DMS79 (cell line): ENCODE results near the gene PPP2R5C.
"Not testable (repeated sequence)": the region's sequence is repeated elsewhere in the genome, so short reads cannot be mapped to it uniquely, and the experiment has no call there.

Source experiments
- DNase-seq: peaks from one replicate; lab custom pipeline; 2025; lab: John Stamatoyannopoulos, UW

PPP2R5C gene

DNA sequence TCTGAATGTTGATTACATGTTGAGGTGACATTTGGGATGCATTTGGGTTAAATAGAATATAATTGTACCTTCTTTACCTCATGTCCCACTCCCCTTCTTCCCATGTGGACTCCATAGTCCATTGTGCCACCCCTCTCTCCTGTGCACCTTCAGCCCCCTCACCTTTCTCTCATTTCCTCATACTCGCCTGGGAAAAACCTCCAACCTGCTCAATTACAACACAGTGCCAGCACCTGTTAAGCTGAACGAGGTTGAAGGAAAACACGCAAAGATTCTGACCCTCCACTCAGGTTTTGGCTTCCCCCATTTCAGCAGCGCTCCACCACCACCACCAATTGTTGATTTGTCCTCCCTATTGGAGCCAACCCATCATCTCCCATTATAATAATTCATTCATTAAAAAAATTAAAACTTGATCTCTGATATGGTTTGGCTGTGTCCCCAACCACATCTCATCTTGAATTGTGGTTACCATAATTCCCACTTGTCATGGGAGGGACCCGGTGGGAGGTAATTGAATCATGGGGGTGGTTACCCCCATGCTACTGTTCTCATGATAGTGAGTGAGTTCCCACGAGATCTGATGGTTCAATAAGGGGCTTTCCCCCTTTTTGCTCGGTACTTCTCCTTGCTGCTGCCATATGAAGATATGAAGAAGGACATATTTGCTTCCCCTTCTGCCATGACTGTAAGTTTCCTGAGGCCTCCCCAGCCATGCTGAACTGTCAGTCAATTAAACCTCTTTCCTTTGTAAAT is 33.7 kb upstream of the PPP2R5C start:
- DNase-seq: no peak

DNA sequence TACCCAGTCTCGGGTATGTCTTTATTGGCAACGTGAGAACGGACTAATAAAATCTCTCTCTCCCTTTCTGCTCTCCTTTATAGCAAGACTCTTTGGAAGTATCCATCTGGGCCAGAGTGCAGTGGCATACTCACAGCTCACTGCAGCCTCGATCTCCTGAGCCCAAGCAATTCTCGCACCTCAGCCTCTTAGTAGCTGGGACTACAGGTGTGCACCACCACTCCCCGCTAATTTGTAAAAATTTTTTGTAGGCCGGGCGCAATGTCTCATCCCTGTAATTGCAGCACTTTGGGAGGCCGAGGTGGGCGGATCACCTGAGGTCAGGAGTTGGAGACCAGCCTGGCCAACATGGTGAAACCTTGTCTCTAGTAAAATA is 33.2 kb upstream of the PPP2R5C start:
- no peak for DNase-seq

- no peak for DNase-seq
These were observed 32.1 kb upstream of the PPP2R5C start for GRCh38 chr14:101729382-101729781.

GRCh38 chr14:101730157-101730556 is 31.4 kb upstream of the PPP2R5C start:
- not testable (repeated sequence) for DNase-seq

GRCh38 chr14:101730626-101731186 is 30.8 kb upstream of the PPP2R5C start:
- DNase-seq: no peak

GRCh38 chr14:101731187-101732080 is 30.1 kb upstream of the PPP2R5C start:
- peak; percentile 58 for DNase-seq

- no peak for DNase-seq
These were observed 29.4 kb upstream of the PPP2R5C start for GRCh38 chr14:101732118-101732517.

DNA sequence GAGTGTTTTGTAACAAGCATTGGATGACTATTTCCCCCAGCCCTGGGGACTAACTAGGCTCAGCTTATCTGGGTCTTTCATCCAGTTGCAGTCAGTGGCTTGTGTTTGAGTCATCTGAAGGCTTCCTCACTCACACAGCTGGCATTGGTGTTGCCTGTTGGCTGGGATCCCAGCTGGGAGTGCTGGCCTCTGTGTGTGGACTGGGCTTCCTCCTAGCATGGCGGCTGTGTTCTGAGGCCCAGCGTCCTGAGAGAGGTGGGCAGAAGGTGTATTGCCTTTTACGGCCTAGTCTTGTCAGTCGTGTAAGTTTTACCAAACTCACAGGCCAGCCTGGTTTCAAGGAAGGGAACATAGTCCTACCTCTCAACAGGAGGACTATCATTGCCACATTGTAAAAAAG is 28.3 kb upstream of the PPP2R5C start:
- DNase-seq: no peak

DNA sequence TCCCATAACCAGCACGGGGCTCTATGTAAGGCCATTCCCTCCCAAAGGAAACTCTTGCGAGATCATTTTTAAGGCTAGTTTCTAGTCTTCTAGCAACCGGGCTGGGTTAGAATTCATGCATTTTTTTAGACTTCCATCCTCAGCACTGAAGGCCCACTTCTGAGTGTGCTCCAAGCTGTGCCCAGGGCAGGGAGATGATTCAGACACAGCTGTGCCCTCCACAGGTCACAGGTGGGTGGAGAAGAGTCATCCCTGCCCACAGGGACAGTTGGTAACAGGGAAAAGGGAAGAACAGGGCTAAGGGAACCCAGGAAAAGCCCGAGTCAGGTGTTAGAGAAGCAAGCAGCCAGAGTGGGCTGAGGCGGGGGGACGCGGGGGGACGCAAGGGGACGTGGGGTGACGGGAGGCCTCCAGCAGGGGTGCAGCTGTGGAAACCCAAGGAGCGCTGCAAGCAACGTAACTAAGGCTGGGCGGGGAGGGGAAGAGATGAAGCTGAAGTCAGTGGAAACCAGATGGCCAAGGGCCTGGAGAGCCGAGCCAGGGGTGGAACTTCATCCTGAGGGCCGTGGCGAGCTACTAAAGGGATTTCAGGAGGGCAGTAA is 27.2 kb upstream of the PPP2R5C start:
- DNase-seq: no peak

GRCh38 chr14:101735453-101735852 is 26.1 kb upstream of the PPP2R5C start:
- DNase-seq: no peak

- DNase-seq: no peak
These were observed 25.4 kb upstream of the PPP2R5C start for GRCh38 chr14:101736071-101736470.

DNA sequence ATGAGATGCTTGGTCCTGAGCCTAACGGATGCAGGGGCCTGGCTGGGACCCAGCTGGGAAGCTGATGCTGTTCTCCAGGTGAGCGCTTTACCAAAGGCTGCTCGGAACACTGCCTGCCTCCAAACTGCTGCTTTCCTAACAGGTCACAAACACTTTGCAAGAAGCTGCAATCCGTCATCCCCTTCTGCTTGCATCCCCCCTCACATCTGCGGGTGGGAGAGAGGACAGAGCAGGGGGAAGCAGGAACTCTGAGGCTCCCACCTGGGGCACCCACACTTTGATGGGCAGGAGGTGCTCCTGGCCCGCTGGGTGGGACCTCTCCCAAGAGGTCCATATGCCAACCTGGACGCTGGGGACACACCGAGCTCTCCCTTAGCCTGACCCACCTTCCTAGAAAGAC is 24.9 kb upstream of the PPP2R5C start:
- no peak for DNase-seq

GRCh38 chr14:101737414-101738339 is 23.8 kb upstream of the PPP2R5C start:
- no peak for DNase-seq

DNA sequence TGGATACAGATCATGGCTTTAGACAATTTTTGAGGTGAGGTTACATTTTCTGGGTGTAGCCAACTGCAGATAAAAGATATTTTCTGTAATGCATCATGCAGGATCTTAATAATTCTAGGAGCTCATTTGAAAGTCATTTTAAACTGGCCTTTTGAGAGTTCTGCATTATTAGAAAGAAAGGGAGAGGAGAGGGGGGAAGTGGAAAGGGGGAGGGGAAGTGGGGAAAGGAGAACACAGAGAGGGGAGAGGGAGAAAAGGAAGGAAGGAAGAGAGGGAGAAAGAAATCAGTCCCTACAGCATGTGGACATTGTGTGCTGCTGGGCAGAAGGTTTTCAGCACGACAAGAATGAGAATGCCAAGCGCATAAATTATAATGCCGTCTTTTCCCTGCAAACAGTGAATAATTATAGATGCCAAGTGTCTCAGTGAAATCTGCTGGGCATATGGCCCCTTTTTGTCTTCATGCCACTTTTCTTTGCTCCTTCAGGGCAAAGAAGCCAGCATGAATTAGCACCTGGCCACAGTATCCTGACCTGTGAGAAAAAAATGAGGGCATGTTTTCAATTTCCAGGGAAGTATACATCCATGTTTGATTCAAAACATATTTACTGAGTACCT is 22.7 kb upstream of the PPP2R5C start:
- DNase-seq: no peak

DNA sequence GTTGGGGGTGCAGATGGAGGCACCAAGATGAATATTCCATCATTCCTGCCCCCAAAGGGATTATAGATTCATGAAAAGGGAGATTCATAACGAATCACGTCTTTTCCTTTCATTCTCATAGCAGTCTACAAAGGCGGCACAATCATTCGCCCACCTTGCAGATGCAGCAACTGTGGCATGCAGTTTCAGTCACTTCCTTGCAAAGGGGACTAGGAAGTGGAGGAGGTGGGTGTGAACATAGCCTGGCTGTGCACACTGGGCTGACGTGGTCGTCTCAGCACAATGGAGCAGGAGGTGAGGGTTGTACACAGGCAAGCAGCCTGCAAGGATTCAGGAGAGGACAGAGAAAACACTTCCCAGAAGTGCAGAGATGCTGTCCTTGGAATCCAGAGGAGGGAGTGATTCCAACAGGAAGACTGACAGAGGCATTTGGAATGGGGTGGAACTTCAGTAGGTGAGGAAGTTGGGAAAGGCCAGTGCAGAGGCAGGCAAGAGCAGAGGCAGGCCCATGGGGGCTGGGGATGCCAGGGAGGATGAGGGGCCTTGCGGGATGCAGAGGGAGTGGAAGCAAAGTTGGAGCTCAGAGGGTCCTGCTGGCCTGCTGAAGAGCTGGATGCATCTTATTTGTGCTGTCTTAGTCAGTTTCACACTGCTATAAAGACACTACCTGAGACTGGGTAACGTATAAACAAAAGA is 21.9 kb upstream of the PPP2R5C start:
- no peak for DNase-seq

GRCh38 chr14:101740981-101741380 is 20.5 kb upstream of the PPP2R5C start:
- DNase-seq: no peak

GRCh38 chr14:101743701-101744100 is 17.8 kb upstream of the PPP2R5C start:
- no peak for DNase-seq

- not testable (repeated sequence) for DNase-seq
These were observed 17.1 kb upstream of the PPP2R5C start for GRCh38 chr14:101744382-101744781.

GRCh38 chr14:101749756-101750155 is 11.8 kb upstream of the PPP2R5C start:
- not testable (repeated sequence) for DNase-seq

DNA sequence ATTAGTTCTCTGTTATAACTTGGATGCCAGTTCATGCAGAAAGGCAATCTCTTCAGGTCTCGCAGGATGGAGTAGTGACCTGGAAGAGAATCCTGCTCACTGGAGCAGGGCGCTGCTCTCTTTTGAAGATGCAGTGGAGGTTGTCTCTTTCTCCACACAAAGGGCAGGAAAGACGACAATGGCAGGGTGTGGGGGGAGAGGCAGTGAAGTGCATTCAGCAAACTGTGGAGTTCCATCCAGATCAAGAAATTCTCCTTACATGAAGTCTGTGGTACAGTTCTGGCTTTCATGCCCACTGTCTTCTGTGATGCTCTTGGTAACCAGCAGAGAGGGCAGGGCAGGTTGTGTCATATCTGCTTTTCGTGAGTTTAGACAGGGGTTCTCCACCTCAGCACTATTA is 6.6 kb upstream of the PPP2R5C start:
- DNase-seq: no peak
